WI38 (cell line): ENCODE measurements around the gene CDC25A.

Experiments
- H3K4me3 ChIP-seq: 2 replicates; pipeline ENCODE4 v1.5.1; 2011; ENCODE audit warnings: low read depth, mild to moderate bottlenecking, control low read depth, low read length
- CTCF ChIP-seq: IDR thresholded peaks from 2 replicates; pipeline ENCODE4 v1.5.1; 2012; ENCODE audit warnings: low read depth, mild to moderate bottlenecking, control low read depth, low read length

Gene CDC25A

GRCh38 chr3:48155122-48155521 lies 33.1 kb downstream of the CDC25A start:
- H3K4me3 ChIP-seq = no peak overlapping the region
- no peak for TF ChIP-seq CTCF

- no peak overlapping the region for H3K4me3 ChIP-seq
- no peak for TF ChIP-seq CTCF
These were observed 36.3 kb downstream of the CDC25A start for GRCh38 chr3:48151807-48152427.

DNA sequence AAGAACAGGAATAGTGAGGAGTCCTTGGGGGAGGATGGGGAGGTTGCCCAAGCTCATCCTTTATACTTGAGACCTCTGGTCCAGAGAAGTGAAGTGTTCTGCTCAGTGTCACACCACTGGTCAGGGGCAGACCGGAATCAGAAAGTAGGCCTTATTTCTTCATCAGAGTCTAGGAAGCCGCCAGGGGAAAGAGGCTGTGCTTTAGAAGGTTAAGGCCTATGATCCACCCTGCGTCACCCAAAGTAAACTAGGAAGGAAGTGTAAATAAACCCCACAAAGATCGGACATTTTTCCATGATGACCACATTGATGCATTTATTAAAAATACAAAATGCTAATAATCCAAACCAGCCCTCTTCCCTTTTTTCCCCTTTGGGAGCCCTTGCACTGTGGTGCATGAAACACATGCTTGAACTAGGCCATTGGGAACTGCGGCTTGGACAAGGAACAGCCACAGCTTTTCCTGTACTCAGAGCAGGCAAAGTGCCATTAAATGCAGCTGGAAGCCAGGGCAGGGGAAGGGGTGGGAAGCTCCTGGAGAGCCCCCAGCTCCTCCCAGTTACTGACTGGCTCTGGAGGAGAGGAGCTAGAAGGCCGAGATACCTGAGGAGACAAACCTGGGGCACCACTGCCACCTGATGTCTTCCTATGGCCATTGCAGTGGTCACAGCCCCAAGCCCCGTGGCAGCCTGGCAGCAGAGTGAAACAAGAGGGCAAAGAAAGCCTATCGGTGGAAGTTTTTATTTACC lies 37.0 kb downstream of the CDC25A start:
- TF ChIP-seq CTCF = peak; percentile 78
- no peak overlapping the region for H3K4me3 ChIP-seq

DNA sequence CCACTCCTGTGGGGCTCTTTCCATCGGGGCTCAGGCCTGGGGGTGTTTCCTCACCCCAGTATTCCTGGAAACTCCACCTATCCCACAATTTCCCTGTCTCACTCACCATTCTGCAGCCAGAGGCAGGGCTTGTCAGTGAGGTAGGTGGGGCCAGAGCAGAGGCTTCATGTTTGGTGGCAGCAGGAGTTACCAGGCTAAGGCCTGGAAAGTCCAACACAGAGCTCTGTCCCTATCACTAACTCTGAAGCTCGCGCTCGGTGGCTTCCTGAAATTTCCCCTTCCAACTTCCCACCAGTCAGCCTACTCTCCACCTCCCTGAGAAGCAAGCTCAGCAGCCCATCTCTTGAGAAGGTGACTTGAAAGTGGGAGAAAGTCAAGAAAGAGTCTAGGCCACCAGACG lies 44.2 kb downstream of the CDC25A start:
- no peak for TF ChIP-seq CTCF
- no peak overlapping the region for H3K4me3 ChIP-seq

- no peak overlapping the region for H3K4me3 ChIP-seq
- no peak for TF ChIP-seq CTCF
These were observed 44.6 kb downstream of the CDC25A start for GRCh38 chr3:48143567-48143966.

DNA sequence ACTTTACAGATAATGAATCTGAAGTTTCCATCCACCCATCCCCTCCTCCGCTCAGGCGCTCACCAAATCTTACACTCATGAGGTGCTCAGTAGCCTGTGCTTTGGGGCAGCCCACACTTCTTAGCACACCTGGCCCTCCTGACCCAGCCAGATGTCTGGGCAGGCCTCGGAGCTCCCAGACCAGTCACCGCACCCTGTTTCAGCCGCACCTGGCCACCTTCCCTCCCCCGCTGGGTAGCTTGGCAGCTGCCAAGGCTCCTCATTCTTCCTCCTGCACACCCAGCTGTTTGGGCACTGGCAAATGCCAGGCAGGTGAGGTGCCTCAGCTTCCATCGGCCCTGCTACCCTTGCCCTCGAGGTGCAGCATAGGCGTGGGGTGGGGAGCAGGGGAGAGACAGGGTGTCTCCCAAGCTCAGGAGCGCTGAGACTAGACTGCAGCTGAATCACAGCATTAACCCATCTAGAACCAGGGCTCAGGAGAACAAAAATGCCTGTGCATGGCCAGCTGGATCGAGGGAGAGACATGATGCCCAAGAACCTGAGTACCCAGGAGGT lies 45.8 kb downstream of the CDC25A start:
- H3K4me3 ChIP-seq = no peak overlapping the region
- TF ChIP-seq CTCF = no peak

DNA sequence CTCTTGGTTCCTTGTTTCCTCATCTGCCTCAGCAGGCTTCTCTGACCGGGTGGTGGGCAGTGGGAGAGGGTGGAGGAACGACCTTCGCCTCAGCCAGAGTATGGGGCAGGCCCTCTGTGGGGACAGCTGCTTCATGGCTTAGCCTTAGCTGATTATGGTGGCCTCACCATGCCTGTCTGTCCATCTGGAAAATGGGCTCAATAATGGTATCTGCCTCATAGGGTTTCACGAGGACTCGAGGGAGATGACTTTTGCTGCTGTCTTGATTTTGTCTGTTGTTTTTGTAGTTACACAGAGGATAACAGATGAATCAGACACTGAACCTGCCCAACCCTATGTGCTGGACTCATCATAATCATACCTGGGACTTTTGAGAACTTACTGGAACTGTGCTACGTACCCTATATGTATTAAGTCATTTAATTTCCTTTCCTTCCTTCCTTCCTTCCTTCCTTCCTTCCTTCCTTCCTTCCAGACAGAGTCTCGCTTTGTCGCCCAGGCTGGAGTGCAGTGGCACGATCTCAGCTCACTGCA lies 46.5 kb downstream of the CDC25A start:
- TF ChIP-seq CTCF = no peak
- no peak overlapping the region for H3K4me3 ChIP-seq
